Measurements from ENCODE around the gene TRABD2B. TPM values are rescaled to one million over a fixed set of nuclear protein-coding genes. Genes with fewer than 3 reads are reported as not detected.

The TRABD2B gene
- polyA plus RNA-seq, 3 donors, result 16.1 to 17.2 (median 16.7) TPM

GRCh38 chr1:47785118-47785517 is 212.1 kb downstream of the TRABD2B start:
- no peak for DNase-seq (ENCODE audit: low read depth in 3 of 3, low spot score in 2 of 3)

GRCh38 chr1:47784497-47784822 is 212.7 kb downstream of the TRABD2B start:
- DNase-seq (ENCODE audit: low read depth in 3 of 3, low spot score in 2 of 3), result no peak

GRCh38 chr1:47783638-47784496 is 213.3 kb downstream of the TRABD2B start:
- DNase-seq (ENCODE audit: low read depth in 3 of 3, low spot score in 2 of 3), result no peak

GRCh38 chr1:47782414-47783166 is 214.6 kb downstream of the TRABD2B start:
- no peak for DNase-seq (ENCODE audit: low read depth in 3 of 3, low spot score in 2 of 3)

- DNase-seq (ENCODE audit: low read depth in 3 of 3, low spot score in 2 of 3), result no peak
Observed at GRCh38 chr1:47781171-47781959, 215.8 kb downstream of the TRABD2B start.

DNA sequence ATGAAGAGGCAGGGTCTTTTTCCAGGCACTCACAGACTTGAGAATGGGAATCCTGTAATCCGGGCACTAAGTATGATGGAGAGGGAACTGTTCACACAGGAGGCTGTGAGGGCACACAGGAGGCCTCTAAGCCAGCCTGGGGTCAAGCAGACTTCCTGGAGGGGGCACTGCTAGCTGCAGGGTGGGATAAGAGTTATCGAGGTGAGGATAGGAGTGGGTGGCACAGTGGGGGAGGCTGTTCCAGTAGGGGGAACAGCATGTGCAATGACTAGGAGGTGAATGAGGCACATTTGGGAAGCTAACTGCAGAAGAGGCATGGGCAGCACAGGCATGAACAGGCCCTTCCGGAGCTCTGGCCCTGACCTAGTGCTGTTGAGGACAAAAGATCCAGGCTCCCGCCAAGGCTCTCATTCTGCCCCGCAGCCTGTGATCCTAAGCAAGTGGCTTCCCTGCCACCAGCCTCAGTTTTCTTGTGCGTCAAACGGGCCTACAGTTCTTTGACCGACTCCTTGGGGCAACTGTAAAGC is 216.7 kb downstream of the TRABD2B start:
- no peak for DNase-seq (ENCODE audit: low read depth in 3 of 3, low spot score in 2 of 3)

DNA sequence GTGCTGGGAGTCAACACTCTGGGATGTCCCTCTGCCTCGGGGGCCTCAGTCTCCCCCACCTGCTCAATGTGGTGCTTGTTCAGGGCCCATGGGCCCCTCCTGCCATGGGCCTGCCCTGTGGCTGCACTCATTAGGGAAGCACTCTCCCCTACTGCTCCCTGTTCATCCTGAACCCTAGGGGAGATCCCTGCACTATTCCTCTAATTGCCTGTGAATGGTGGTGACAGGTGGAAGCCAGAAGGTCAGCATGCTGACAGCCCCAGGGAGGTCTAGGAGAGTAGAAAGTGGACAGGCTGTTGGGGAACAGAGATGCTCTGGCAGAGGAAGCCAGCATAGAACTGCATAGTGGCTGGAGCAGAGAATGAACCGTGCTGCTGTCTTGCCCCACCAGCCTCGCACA is 217.6 kb downstream of the TRABD2B start:
- no peak for DNase-seq (ENCODE audit: low read depth in 3 of 3, low spot score in 2 of 3)

- no peak for DNase-seq (ENCODE audit: low read depth in 3 of 3, low spot score in 2 of 3)
Observed at GRCh38 chr1:47778280-47778679, 218.9 kb downstream of the TRABD2B start.

DNA sequence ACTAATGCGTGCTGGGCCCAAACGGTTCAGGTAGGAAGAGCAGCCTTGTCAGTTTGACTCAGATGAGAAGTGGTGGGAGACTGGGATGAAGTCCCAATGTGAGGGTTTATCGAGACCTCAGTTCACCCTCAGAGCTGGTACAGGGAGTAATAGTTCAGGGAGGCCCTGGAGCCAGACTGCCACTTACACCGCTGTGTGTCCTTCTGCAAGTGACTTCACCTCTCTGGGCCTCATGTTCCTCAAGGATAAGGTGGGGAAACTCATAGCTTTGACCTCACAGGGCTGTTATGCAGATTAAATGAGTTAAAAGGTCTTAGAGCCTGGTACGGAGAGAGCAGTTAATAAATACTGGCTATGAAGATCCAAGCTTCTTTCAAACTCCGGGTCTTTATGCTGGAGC is 219.9 kb downstream of the TRABD2B start:
- DNase-seq (ENCODE audit: low read depth in 3 of 3, low spot score in 2 of 3), result no peak

DNA sequence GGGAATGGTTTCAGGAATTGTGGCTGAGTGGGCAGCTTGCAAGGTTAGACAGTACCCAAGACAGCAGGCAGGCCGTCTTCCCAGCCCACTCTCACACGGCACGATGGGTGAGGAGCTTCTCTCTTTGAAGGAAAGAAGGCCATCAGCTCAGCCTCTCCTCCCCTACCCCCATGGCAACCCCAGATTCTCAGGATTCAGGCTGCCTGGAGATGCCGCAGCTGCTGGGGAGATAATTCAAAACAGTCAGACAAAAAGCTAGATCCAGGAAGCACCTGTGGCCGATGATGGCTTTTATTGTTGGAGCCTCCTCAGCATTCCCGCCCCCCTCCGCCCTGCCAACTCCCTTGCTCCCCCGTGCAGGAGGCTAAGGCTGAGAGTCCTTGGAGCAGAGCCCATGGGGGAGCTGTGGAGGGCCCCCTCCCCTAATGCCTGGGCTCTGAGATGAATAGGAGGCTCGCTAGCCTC is 220.5 kb downstream of the TRABD2B start:
- no peak for DNase-seq (ENCODE audit: low read depth in 3 of 3, low spot score in 2 of 3)

GRCh38 chr1:47774986-47775834 is 222.0 kb downstream of the TRABD2B start:
- DNase-seq (ENCODE audit: low read depth in 3 of 3, low spot score in 2 of 3), result no peak

GRCh38 chr1:47772960-47773682 is 224.1 kb downstream of the TRABD2B start:
- DNase-seq (ENCODE audit: low read depth in 3 of 3, low spot score in 2 of 3), result no peak

DNA sequence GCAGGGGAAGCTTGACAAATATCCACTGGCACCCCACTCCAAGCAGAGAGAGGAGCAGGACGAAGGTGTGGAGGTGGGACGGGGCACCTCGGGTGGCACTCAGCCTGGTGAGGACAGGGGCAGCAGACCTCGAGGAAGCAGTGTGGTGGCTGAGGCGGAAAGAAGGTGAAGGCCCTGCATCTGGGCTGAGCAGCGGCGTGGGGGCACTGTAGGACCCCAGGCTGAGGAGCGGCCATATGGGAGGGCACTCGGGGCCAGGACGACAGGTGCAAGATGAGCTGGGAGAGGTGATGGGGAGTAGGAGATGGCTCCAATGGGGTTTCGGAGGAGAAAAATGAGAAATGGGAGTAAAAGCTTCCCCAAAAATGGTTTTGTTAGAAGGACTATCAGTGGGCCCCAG is 224.9 kb downstream of the TRABD2B start:
- no peak for DNase-seq (ENCODE audit: low read depth in 3 of 3, low spot score in 2 of 3)

- peak in 2 of 3 donors; percentile 51 to 56 for DNase-seq (ENCODE audit: low read depth in 3 of 3, low spot score in 2 of 3)
Observed at GRCh38 chr1:47771751-47772150, 225.4 kb downstream of the TRABD2B start.

DNA sequence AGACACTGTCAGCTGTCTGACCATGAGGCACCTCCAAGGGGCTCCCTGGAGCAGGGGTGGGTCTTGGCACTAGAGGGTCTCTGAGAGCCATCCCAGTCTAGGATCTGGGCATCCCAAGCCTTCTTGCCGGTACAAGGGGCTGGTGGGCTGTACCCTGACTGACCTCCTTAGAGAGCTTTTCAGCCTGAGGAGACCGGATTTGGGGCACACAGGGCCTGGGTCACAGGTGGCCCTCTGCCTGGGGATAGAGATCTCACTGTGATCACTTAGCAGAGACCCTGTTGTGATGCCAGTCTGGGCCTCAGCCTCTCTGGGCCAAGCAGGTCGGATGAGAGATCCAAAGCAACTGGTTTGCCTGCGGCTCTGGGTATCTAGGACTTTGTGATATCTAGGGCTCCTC is 227.2 kb downstream of the TRABD2B start:
- DNase-seq (ENCODE audit: low read depth in 3 of 3, low spot score in 2 of 3), result no peak

GRCh38 chr1:47769295-47769694 is 227.9 kb downstream of the TRABD2B start:
- no peak for DNase-seq (ENCODE audit: low read depth in 3 of 3, low spot score in 2 of 3)

DNA sequence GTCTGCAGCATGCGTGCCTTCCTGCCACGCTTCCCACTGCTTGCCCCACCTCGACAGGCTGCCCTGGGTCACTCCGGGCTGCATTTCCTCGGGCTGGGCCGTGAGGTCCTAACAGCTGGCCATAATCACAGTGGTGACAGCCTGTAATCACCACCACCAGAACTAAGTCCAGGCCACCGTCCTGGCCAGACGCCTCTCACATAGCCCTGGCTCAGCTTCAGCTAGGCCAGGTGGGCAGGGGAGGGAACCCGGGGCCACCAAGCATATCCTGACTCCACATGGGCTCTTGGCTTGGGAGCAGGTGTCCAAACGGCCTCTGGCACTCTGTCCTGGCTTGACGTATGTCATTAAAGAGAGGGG is 229.5 kb downstream of the TRABD2B start:
- no peak for DNase-seq (ENCODE audit: low read depth in 3 of 3, low spot score in 2 of 3)

- no peak for DNase-seq (ENCODE audit: low read depth in 3 of 3, low spot score in 2 of 3)
Observed at GRCh38 chr1:47766832-47767740, 230.1 kb downstream of the TRABD2B start.
